CD4-positive, alpha-beta T cell treated with Interferon gamma for 1 hour (primary cell): ENCODE data around the gene CAMK2A.
"Not testable (repeated sequence)": the region's sequence is repeated elsewhere in the genome, so short reads cannot be mapped to it uniquely, and the experiment has no call there.

ENCODE experiments used
- DNase-seq: peaks from one replicate; pipeline ENCODE4 v3.0.0-alpha.2; 2020

Gene CAMK2A

DNA sequence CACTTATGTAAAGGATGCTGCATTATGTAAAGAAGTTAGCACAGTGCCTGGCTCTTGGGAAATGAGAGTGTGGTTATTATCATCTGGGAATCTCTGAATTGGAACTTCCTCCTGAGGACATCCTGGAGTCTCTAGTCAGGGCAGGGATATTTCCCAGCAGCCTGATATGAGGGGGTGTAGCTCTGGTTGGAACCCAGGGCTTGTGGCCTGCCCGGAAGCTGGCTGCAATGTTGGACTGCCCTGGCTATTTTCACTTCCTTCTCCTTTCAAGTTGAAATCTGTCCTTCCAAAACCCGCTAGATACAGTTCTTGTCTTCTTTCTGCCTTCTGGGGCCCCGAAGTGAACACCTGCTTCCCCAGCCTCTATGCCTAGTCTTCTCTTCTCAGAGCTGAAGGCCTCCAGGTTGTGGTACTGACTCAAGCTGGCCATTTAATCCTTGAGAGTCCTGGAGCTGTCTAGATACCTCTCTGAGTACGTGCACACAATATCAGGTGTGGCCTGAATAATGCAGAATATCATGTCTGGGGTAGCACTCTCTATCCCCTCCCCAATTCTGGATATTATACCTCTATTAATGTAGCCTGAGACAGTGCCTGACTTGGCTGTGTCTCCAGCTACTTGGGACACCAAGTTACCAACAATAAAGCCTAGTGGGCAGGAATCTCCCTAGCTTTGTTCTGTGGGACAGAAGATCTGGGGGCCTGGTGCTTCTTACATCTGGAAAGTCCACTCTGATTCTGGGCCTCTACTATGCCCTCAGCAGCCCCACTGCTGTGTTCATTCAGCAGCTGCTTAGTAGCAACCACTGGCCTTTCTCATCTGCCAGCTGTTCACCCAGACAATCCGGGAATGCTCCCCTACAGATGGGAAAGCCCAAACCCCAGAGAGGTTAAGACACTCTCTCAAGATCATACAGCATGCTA is 54.7 kb downstream of the CAMK2A start:
- no peak for DNase-seq

GRCh38 chr5:150233706-150234105 is 55.9 kb downstream of the CAMK2A start:
- DNase-seq = not testable (repeated sequence)

GRCh38 chr5:150230842-150231241 is 58.7 kb downstream of the CAMK2A start:
- DNase-seq = no peak

GRCh38 chr5:150229571-150229970 is 60.0 kb downstream of the CAMK2A start:
- no peak for DNase-seq

GRCh38 chr5:150227606-150228273 is 61.8 kb downstream of the CAMK2A start:
- no peak for DNase-seq

DNA sequence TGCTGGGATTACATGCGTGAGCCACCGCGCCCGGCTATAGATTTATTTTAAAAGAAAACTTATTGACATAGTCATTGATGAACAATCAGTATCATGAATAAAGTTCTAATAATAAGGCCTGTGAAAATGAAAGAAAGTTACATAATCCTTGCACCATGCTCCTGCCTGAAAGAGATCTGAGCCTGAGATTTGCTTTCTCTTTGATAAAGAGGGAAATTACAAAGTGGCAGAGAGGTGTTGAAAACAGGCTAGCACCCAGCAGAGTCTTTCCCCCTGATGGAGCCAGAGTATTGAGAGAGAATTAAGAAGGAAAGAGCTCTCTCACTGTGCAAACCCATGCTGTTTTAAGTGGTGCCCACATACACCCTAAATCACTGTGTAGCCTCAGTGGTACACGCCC is 62.5 kb downstream of the CAMK2A start:
- DNase-seq = no peak

DNA sequence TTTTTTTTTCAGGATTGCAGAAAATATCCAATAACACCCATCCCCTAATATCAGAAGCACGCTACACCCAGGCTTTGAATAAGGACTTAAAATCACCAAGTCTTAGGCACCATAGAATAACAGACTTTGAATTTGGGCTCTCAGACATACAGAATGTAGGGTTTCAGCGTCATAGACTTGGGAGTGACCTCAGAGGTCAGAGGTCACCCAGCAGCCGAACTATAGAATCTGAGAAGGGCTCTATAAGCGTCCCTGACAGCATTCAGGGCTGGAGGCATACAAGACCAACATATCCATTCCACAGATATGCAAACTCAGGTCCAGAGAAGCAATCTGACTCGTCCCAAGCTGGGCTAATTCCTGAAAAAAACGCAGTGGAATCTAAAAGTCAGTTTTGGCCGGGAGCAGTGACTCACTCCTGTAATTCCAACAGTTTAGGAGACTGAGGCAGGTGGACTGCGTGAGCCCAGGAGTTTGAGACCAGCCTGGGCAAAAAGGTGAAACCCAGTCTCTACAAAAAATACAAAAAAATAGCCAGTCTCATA is 65.0 kb downstream of the CAMK2A start:
- DNase-seq = no peak

DNA sequence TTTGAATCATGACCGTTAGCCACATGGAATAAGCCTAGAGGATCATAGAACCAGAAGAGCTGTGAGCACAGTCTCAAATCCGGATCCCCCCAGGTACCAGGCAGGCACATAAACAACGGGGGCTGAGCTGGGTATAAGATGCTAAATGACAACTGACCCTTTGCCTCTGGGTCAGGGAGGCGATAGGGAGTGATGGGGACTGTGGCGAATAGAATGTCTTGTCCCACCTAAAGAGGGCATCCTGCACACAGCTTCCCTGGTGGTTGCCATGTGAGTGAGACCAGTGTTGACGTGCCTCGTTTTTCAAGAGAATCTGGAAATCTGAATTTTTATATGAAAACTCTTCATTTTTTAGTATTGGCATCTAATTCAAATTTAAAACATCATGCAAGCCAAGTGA is 66.1 kb downstream of the CAMK2A start:
- no peak for DNase-seq

DNA sequence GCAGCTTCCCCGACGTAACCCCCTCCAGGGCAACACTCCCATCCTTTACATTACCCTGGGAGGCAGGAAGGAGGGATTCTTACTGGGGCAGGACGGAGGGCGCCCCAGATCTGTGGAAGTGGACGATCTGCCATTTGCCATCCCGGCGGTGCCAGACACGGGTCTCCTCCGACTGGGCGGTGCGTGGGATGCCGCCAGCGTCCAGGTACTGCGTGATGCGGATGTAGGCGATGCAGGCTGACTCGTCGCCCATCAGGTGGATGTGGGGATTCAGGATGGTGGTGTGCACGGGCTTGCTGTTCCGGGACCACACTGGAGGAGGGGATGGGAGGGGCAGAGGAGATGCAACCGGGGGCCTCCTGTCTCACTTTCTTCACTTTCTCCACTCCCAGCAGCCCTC is 66.7 kb downstream of the CAMK2A start:
- DNase-seq = no peak

- DNase-seq = no peak
Observed at GRCh38 chr5:150221471-150221870, 68.1 kb downstream of the CAMK2A start.

GRCh38 chr5:150219861-150220260 is 69.7 kb downstream of the CAMK2A start:
- no peak for DNase-seq

DNA sequence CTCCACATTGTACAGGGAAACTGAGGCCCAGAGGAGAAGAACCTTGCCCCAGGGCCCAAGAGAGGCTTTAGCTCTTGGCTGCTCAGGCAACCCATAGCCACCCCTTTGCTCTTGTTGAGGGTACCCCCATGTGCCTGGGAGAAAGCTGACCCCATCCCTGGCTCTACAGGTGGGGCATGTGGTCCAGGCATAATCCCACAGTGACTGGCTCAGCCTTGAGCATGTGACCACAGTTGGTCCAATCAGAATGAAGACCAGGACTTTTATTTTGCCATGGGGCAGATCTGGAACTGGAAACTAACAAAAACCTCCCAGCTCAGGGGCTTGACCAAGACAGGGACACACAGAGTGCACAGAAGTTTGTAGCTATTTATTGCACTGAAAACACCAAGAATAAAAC is 70.4 kb downstream of the CAMK2A start:
- no peak for DNase-seq

- no peak for DNase-seq
Observed at GRCh38 chr5:150218693-150219035, 70.9 kb downstream of the CAMK2A start.

DNA sequence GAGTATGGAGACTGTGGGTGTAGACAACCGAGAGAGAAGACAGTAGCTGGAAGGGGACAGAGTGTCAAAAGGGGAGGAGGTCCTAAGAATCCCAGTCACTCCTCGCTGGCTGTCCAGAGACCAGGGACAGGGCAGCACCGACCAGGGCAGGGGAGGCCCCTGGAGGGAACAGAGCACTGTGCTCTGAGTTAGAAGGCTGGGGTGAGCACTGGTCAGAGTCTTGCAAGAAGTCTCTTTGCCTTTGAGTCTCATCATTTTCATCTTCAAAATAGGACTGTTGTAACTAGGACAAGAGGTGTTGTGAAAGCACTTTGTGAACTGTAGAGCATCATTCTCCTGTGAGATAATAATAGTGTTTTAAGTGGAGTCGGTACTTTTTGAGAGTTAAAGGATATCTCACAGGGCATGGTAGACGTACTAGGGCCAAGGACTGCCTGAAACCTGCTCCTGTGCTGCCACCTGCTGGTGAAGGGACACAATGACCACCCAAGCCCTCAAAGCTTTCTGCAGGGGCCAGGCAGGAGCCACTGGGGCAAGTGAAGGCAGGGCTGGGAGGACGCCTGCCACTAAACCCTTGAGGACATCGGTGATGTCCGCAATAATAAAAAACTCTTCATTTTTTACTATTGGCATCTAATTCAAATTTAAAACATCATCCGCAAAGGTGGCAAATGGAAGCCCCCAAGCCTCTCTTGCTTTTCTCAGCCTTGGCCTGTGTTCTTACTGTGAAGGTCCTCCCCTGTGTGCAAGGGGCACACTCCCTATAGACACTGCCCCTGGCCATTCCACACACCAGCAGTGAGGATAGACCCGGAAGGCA is 71.5 kb downstream of the CAMK2A start:
- DNase-seq = peak; percentile 76

DNA sequence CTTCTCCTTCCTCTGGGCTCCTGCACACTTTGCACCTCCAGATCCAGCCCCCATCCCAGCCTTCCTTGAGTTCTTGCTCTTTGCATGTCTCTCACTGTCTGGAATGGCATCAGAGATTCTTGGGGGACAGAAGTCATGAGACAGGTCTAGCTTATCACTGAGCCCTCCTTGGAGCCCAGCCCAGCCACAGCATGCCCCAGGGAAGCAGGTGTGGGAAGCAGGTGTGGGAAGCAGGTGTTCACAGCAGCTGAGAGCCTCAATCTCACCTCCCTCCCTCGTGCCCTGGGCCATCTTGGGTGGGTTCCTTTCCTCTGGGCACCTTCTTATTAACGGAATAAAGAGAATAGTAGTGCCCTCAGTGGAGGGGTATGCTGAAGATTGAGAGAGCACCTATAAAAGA is 72.5 kb downstream of the CAMK2A start:
- DNase-seq = no peak

DNA sequence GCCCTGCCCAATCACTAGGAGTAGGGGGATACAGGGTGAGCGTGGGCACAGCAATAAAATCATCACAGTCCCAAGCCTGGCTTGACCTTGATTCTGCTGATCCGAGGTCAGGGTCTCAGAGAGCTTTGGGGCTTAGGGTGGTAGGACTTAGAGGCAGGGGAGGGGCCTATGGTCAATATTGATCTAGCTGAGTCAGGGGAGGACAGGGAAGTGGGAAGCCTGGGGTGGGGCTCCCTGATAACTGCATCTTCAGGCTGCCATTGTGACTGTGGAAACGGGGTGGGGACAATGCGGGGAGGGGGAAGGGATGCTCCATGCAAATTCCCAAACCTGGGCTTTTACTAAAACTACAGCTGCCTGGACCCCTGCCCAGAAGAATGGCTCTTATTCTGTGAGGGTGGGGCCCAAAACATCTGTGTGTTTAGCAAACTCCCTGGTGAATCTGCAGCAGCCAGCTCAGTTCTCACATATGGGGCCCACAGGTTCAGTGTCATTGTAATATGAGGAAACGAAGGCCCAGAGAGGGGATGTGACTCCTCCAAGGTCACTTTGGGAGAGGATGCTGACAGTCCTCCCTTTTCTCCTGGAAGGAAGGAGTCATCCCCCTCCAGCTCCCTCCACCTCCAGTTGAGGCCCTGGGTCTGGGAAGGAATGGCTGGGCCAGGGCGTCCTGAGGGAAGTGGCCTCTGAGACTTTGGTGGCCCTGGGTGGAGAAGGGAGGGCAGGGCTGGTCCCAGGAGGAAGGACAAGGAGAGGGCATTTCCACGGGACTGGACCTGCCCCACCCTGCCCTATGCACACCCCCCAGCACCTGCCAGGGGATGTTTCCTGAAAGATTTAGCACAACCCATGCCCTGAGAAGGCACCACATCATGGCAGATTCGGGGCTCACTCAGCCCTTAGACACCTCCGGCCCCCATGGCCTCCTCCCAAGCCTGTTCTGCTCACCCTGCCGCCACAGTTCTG is 73.3 kb downstream of the CAMK2A start:
- no peak for DNase-seq

DNA sequence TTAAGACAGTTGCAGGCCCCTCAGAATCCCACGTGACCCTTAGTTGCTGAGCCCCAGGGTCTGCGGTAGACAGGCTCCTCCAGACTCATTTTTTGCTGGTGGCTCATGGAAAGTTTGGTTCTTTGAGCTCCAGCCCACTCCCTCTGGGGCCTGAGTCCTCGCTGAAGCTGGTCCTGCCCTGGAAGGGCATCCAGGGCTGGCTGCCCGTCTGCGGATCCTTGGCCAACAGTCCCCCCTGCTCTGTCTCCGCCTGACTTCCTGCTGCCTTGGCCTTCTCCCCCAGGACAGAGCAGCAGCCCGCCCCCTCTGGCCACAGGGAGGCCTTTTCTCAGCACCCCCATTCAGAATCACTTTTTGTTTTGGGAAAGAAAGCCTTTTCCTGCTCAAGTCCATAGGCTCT is 75.3 kb downstream of the CAMK2A start:
- DNase-seq = no peak

- DNase-seq = no peak
Observed at GRCh38 chr5:150213530-150213929, 76.0 kb downstream of the CAMK2A start.

GRCh38 chr5:150211156-150212030 is 78.2 kb downstream of the CAMK2A start:
- no peak for DNase-seq

DNA sequence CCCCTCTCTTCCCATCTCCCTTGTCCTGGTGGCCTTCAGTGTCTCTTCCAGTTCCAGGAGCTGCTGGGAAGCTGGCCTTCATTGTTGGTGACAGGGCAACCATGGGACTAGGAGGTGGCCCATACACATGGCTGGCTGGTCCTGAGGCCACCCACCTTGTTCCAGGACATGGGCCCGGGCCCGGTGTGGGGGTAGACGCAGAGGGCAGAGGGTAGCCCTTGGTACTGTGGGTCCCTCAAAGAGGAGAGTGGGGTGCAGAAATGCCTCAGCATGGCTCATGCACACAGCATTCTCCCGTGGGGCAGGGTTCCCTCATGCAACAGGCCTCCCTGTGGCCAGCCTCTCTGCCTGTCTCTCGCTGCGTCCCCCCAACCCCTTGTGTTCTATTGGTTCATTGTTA is 78.9 kb downstream of the CAMK2A start:
- no peak for DNase-seq

DNA sequence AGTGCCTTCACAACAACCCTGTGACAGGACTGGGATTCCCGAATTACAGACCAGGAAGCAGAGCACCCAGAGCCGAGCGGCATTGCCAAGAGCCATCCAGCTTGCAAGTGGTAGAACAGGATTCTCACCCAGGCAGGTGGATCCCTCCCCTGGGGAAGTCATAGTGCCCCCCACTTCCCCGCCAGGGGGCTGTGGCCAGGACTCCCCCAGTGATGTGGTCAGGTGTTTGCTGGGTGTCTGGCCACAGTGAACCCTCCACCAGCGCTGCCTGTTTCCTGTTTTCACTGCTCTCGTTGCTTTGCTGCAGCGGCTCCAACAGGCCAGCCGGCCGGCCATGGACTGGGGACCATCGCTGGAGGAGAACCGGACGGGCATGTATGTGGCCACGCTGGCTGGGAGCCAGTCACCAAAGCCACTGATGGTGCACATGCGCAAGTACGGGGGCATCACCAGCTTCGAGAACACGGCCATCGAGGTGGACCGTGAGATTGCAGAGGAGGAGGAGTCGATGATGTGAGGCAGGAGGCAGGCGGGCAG is 80.4 kb downstream of the CAMK2A start:
- DNase-seq = peak; percentile 36
